HL-60/S4 treated with phorbol 12-myristate 13-acetate at 8.2 ng/mL for 4 days and 3 days (cell line): Measurements from ENCODE around the gene CTDNEP1.

ENCODE experiments used
- in situ Hi-C: fragments of 300-500 bp; cut with MboI; formaldehyde crosslinking; loops from 2 replicates; pipeline ENCODE4 v1.15.0; 2022; ENCODE audit warnings: low sequenced_read_pairs

The CTDNEP1 gene

GRCh38 chr17:7280519-7281073 is 29.1 kb upstream of the CTDNEP1 start:
- in situ Hi-C loops, result no loop called here

DNA sequence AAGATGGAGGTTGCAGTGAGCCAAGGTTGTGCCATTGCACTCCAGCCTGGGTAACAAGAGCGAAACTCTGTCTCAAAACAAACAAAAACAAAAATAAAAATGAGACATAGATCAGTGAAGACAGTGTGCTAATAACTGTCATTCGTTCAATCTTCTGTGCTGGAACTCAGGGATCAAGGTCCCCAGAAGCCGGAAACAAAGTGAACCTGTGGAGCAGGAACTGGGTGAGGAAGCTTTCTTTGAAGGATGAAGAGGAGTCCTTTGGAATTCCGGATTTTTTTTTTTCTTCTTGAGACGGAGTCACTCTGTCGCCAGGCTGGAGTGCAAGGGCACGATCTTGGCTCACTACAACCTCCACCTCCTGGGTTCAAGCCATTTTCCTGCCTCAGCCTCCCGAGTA is 27.9 kb upstream of the CTDNEP1 start:
- in situ Hi-C loops, result no loop called here

DNA sequence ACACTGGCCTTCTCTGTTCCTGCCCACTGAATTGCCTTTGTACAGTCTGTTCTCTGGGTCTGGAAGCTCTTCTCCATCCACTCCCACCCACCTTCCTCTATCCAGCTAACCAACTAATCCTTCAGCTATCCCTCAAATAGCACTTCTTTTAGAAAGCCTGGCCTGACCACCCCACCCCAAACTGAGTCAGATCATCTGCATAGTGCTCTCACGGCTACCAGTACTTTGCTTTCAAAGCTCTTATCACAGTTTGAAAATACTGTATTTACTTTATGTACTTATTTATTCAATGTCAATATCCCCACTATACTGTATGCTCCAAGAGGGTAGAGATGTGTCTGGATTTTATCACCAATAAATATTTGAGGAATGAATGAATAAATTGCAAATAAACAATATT is 15.2 kb upstream of the CTDNEP1 start:
- in situ Hi-C loops, result no loop called here

DNA sequence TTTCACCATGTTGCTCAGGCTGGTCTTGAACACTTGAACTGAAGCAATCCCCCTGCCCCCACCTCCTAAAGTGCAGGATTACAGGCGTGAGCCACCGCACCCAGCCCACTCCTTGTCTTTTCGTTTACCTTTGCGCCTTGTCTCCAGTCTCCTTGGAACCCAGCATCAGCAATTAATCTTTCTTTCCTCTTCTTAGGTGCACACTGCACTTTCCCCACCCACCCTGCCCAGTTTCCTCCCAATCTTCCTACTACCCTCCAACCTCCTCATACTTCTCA is 12.2 kb upstream of the CTDNEP1 start:
- in situ Hi-C loops, result no loop called here

- in situ Hi-C loops, result no loop called here
Measured at GRCh38 chr17:7262935-7263800, 11.6 kb upstream of the CTDNEP1 start.

DNA sequence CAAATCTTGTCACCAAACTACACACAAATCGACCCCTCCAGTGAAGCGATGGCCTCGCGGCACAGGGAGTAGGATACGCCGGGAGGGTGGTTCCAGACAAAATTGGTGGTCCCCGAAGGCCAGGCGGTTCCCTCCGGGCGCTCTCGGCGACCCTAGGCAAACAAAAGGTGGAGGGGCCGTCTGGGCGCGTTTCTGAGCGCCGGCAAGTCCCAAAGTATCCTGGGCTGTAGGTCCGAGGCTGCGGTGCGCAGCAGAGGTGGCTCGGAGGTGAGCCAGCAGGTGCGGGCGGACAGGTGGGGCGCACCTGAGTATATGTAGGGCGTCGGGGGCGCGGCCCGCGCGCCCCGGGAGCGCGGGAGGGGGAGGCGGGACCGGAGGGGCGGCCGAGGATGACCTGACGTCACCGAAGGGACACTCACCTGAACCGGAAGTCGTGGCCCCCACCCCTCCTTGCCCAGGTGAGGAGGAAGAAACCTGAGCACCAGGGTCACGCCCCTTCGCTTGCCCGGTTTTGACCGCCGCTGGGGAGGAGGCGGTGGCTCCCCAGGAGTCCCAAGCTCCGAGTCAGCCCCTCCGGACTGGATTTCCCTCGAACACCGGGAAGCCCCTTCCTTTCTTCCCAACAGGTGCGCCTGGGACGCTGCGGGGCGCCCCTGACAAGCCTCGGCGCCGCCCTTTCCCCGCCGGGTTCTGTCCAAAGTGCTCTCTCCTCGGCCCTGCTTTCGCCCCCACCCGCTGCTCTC is 10.8 kb upstream of the CTDNEP1 start, which contains the start of gene CLDN7:
Gene CLDN7 (minus strand): TSS at position 287 of the 743 bp plus-strand sequence. CDS start 435 bp downstream, outside the sequence.
- in situ Hi-C loops, result no loop called here

GRCh38 chr17:7261379-7262191 is 10.1 kb upstream of the CTDNEP1 start:
- in situ Hi-C loops, result no loop called here

- in situ Hi-C loops, result no loop called here
Measured at GRCh38 chr17:7260651-7261378, 9.3 kb upstream of the CTDNEP1 start.

DNA sequence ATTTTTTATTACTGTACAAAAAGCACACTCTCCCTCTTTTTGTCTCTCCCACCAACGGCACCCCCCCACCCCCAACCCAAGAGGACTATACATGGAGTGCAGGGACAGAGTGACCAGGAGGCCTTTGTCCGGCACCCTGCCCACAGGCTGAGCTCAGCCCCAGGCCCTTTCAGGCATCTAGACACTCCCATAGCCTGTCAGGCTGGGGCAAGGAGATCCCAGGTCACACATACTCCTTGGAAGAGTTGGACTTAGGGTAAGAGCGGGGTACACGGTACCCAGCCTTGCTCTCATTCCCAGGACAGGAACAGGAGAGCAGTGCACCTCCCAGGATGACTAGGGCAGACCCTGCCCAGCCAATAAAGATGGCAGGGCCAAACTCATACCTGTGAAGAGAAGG is 8.6 kb upstream of the CTDNEP1 start:
- in situ Hi-C loops, result no loop called here

- in situ Hi-C loops, result no loop called here
Measured at GRCh38 chr17:7259555-7259889, 8.0 kb upstream of the CTDNEP1 start.

DNA sequence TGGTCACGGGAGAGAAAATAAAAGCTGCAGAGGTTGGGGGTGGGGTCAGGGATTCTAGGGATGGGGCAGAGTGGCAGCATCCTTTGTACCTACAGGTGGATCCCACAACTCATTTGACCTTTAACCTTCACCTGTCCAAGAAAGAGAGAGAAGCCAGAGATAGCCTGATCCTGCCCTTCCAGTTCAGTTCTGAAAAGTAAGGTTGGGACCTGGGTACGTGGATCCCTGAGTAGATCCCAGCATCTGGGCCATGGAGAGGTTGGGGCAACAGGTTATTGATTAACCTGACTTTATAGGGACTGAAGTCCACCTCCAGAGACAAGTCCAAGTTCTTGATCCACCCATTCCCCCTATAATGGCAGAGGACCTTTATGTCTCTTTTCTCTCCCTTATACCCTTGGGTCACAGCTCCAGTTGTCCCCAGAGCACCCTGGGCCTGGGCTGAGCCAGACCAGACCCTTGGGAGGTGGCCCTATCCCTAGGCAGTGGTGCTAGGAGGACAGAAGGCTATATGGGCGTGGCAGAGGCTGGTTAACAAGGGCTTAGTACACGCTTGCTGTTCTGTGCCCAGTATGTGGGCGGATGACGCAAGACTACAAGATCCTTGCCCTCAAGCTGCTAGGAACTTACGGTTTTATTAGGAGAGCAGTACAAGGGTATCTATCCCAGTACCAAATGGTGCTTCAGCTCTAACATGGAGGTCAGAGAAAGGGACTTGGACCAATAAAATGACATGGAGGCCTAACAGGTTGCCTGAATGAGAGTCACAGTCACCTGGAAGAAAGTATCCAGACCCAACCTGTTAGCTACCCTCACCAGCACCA is 7.4 kb upstream of the CTDNEP1 start:
- in situ Hi-C loops, result no loop called here

GRCh38 chr17:7256766-7257456 is 5.4 kb upstream of the CTDNEP1 start:
- in situ Hi-C loops, result no loop called here

DNA sequence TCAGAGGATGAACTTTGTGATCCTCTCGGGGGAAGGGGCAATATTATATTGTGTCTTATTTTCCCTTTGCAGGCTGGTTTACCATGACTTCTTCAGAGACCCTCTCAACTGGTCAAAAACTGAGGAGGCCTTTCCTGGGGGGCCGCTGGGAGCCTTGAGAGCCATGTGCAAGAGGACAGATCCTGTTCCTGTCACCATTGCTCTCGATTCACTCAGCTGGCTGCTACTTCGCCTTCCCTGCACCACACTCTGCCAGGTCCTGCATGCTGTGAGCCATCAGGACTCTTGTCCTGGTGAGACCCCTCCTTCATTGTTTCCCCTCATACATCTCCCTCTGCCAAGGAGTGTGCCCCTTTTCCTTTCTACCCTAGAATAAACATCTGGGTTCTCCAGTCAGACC is 3.0 kb upstream of the CTDNEP1 start:
- in situ Hi-C loops, result no loop called here

- in situ Hi-C loops, result no loop called here
Measured at GRCh38 chr17:7253082-7253481, 1.5 kb upstream of the CTDNEP1 start.

GRCh38 chr17:7252176-7253043 is 876 bp upstream of the CTDNEP1 start, which contains the start of gene ELP5:
TSS of gene ELP5 (plus strand) at chr17:7252215. CDS start at chr17:7252551, 336 bp downstream.
- in situ Hi-C loops, result no loop called here

DNA sequence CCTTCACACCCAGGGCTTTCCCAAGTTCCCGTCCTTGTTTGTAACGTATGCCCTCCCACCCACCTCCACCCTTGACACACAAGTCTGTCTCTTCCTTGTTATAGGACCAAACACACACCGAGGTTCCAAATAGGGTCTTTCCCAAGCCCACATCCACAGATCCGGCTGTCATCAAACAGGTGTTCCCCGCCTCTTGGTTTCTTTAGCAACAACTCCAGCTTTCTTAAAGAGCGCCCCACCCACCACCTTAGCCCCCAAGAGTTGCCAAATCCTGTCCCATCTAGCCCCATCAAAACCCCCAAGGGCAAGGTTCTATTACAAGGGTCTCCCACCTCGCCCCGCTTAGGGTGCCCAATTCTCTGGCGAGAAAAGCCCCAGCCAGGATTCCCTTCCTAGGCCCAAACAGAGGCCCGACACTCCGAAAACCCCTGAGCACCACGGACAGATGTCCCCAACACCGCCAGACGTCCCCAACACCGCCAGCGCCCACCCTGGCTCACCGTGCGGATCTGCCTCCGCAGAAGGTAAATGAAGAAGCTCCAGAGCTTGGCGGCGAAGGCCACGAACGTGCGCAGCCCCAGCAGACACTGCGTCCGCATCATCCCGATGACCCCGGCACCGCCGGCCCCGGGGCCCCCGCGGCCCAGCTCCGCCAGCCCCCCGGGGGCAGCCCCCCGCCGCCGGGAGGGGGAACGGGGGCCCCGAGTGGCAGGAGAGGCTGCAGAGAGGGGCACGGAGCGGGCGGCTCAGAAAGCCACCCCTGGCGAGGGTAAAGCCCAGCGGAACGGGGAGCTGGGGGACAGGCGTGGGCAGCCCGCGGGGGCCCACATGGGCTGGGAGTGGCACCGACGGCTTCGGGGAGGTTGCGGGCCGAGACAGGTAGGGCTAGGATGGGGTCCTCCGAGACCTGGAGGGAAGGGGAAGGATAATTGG is 573 bp downstream of the CTDNEP1 start:
- in situ Hi-C loops, result no loop called here

- in situ Hi-C loops, result no loop called here
Measured at GRCh38 chr17:7249830-7250229, 1.7 kb downstream of the CTDNEP1 start.
